Measurements from ENCODE around the gene EPHB4. TPM values are rescaled to one million over a fixed set of nuclear protein-coding genes. Genes with fewer than 3 reads are reported as not detected.

The EPHB4 gene
- total and polyA plus RNA-seq, 2 of the 8 experiments (the other 6 are each of a cell fraction or from before 2014, with no cell fraction given) = 85.0 to 113 TPM

GRCh38 chr7:100801833-100802568 lies 25.3 kb downstream of the EPHB4 start:
- no peaks in the 10 kb centered on the region for H3K27me3 ChIP-seq (replicated peaks in 1 of 4; ENCODE audit: control insufficient read depth in 3 of 4, extremely low read depth in 1 of 4, insufficient read depth in 3 of 4, low read length in 3 of 4)
- no peaks in the 10 kb centered on the region for H3K79me2 ChIP-seq (ENCODE audit: control insufficient read depth in 1 of 2, insufficient read depth in 2 of 2, low read length in 2 of 2)
- H2BK15ac ChIP-seq (ENCODE audit: low read length) = no peak overlapping the region
- no peak overlapping the region for H2AK5ac ChIP-seq (ENCODE audit: low read depth, low read length)
- peaks cover 0 to 8% (median 3%) of the 10 kb centered on the region in 4 experiments; a peak in 5 of 7 replicates for H3K4me1 ChIP-seq (replicated peaks in 1 of 4; ENCODE audit: control insufficient read depth in 3 of 4, insufficient read depth in 4 of 4, low read length in 3 of 4)
- no peak overlapping the region for H3K9ac ChIP-seq (replicated peaks in 1 of 4; ENCODE audit: extremely low read depth in 1 of 4, low read depth in 3 of 4, low read length in 3 of 4)
- no peak overlapping the region for H2BK120ac ChIP-seq (replicated peaks; ENCODE audit: low read depth, low read length)
- H3K18ac ChIP-seq (ENCODE audit: extremely low read depth, low read length) = no peak overlapping the region
- WGBS, 2 experiments (ENCODE audit: extremely low coverage in 1 of 2, insufficient coverage in 1 of 2, insufficient read length in 1 of 2, insufficient replicate concordance in 2 of 2, low coverage in 1 of 2, low lambda C conversion rate in 2 of 2, missing lambda C conversion rate in 1 of 2) = 86% methylated on average over 16 of the region's 18 CpGs; no CpG with 5 or more reads in 1 of the 2 experiments
- no peaks in the 10 kb centered on the region for H3K23me2 ChIP-seq (ENCODE audit: low read depth, low read length)
- FAIRE-seq = no peak
- H3K4me2 ChIP-seq (ENCODE audit: insufficient read depth in 1 of 2, low read depth in 2 of 2, low read length in 2 of 2) = no peak overlapping the region
- peak in 1 of 2 experiments; percentile 52 for DNase-seq (ENCODE audit: low read depth in 1 of 2, low spot score in 2 of 2)
- H3K23ac ChIP-seq (ENCODE audit: insufficient read length) = no peak overlapping the region
- H4K5ac ChIP-seq (ENCODE audit: insufficient read length, low read depth, low read length) = no peak overlapping the region
- no peak overlapping the region for H3K4me3 ChIP-seq (ENCODE audit: extremely low read depth in 1 of 4, insufficient read depth in 2 of 4, low read depth in 3 of 4, low read length in 4 of 4)
- H3K4ac ChIP-seq (replicated peaks; ENCODE audit: insufficient read length, low read depth, low read length) = no peak overlapping the region
- no peak overlapping the region for H2BK12ac ChIP-seq (ENCODE audit: low read depth, low read length)
- no peaks in the 10 kb centered on the region for H3K79me1 ChIP-seq (ENCODE audit: low read depth, low read length)
- POLR2A ChIA-PET (ENCODE audit: partially characterized antibody) = interaction anchor here (0.8 to 10.3 kb wide), 20 partner anchors 12 to 121 kb away, joined by 3 to 124 read pairs (median 5); partner anchors contain the start of genes EPHB4, SLC12A9, SRRT and UFSP1
- no peak overlapping the region for H2BK20ac ChIP-seq (ENCODE audit: low read length)
- CTCF ChIA-PET (ENCODE audit: partially characterized antibody) = interaction anchor here (0.6 to 13.2 kb wide), 27 partner anchors 8 to 1584 kb away, joined by 3 to 215 read pairs (median 6); partner anchors contain the start of genes EPHB4, EPO, POP7 and SLC12A9
- H3K9me3 ChIP-seq (ENCODE audit: insufficient read depth in 2 of 2, low read depth in 1 of 2, low read length in 1 of 2) = no peaks in the 10 kb centered on the region
- TF ChIP-seq BRCA1 (IDR thresholded peaks at IDR 0.05; ENCODE audit: low read depth, low read length) = no peak
- TF ChIP-seq POLR2AphosphoS5 (IDR thresholded peaks at IDR 0.05; ENCODE audit: low read depth, low read length) = peak; percentile 51
- H3K36me3 ChIP-seq (ENCODE audit: control insufficient read depth in 2 of 4, insufficient read depth in 4 of 4, low read length in 3 of 4) = peaks cover 18 to 43% (median 24%) of the 10 kb centered on the region in 4 experiments
- peaks cover 0 to 2% of the 10 kb centered on the region in 2 experiments for H4K20me1 ChIP-seq (replicated peaks in 1 of 2; ENCODE audit: control insufficient read depth in 1 of 2, insufficient read depth in 2 of 2, low read length in 2 of 2)
- no peak overlapping the region for H3K27ac ChIP-seq (ENCODE audit: low read depth, low read length)
- no peak overlapping the region for H4K8ac ChIP-seq (ENCODE audit: extremely low read depth, insufficient read depth, low read length)
- no peak overlapping the region for H3K56ac ChIP-seq (replicated peaks; ENCODE audit: insufficient read length, low read depth, low read length)
- no peak overlapping the region for H2AFZ ChIP-seq (ENCODE audit: low read length)
- H2BK5ac ChIP-seq (ENCODE audit: low read depth, low read length) = no peak overlapping the region
- H3K14ac ChIP-seq (ENCODE audit: insufficient read length) = no peak overlapping the region
- no peak overlapping the region for H4K91ac ChIP-seq (replicated peaks; ENCODE audit: insufficient read length, low read length)

Data from H1 (cell line).